HL-60 (cell line): ENCODE results near the gene PRSS22.

Source experiments
- GABPA ChIP-seq: IDR thresholded peaks from 2 replicates; pipeline ENCODE4 v1.6.1; 2012; ENCODE audit warnings: low read depth
- POLR2AphosphoS5 ChIP-seq: IDR thresholded peaks from 2 replicates; pipeline ENCODE4 v1.6.1; 2012; ENCODE audit warnings: low read depth
- SPI1 ChIP-seq: IDR thresholded peaks from 2 replicates; pipeline ENCODE4 v1.6.1; 2012; ENCODE audit warnings: low read depth, mild to moderate bottlenecking, borderline replicate concordance
- TF ChIP-seq, protein P1 (sequence below): IDR thresholded peaks from one replicate; pipeline ENCODE4 v1.5.1; 2011; ENCODE audit warnings: low read length, control low read depth, inconsistent platforms; ENCODE audit not compliant: insufficient read depth
- TF ChIP-seq, protein P2 (sequence below): IDR thresholded peaks from 2 replicates; pipeline ENCODE4 v1.6.1; 2012; ENCODE audit warnings: low read depth; ENCODE audit not compliant: insufficient replicate concordance

DNA sequence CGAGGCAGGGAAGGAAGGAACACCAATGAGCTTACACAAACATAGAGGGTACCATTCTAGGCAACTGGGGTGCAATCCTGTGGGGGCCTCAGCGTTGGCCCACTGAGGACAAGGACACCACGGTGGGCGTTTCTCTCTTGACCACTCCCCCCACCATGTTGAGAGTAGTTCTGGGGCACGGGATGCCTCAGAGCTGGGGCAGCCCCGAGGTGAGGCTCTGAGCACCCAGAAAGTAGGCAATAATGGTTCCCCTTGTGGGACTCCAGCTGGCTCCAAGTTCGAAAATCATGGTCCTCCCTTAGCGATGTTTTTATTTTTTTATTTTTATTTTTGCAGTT is 35.8 kb downstream of the PRSS22 start:
- TF ChIP-seq, protein P1, sequence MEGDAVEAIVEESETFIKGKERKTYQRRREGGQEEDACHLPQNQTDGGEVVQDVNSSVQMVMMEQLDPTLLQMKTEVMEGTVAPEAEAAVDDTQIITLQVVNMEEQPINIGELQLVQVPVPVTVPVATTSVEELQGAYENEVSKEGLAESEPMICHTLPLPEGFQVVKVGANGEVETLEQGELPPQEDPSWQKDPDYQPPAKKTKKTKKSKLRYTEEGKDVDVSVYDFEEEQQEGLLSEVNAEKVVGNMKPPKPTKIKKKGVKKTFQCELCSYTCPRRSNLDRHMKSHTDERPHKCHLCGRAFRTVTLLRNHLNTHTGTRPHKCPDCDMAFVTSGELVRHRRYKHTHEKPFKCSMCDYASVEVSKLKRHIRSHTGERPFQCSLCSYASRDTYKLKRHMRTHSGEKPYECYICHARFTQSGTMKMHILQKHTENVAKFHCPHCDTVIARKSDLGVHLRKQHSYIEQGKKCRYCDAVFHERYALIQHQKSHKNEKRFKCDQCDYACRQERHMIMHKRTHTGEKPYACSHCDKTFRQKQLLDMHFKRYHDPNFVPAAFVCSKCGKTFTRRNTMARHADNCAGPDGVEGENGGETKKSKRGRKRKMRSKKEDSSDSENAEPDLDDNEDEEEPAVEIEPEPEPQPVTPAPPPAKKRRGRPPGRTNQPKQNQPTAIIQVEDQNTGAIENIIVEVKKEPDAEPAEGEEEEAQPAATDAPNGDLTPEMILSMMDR: no peak
- TF ChIP-seq GABPA (no peak), POLR2AphosphoS5 (no peak), SPI1 (no peak)
- TF ChIP-seq, protein P2, sequence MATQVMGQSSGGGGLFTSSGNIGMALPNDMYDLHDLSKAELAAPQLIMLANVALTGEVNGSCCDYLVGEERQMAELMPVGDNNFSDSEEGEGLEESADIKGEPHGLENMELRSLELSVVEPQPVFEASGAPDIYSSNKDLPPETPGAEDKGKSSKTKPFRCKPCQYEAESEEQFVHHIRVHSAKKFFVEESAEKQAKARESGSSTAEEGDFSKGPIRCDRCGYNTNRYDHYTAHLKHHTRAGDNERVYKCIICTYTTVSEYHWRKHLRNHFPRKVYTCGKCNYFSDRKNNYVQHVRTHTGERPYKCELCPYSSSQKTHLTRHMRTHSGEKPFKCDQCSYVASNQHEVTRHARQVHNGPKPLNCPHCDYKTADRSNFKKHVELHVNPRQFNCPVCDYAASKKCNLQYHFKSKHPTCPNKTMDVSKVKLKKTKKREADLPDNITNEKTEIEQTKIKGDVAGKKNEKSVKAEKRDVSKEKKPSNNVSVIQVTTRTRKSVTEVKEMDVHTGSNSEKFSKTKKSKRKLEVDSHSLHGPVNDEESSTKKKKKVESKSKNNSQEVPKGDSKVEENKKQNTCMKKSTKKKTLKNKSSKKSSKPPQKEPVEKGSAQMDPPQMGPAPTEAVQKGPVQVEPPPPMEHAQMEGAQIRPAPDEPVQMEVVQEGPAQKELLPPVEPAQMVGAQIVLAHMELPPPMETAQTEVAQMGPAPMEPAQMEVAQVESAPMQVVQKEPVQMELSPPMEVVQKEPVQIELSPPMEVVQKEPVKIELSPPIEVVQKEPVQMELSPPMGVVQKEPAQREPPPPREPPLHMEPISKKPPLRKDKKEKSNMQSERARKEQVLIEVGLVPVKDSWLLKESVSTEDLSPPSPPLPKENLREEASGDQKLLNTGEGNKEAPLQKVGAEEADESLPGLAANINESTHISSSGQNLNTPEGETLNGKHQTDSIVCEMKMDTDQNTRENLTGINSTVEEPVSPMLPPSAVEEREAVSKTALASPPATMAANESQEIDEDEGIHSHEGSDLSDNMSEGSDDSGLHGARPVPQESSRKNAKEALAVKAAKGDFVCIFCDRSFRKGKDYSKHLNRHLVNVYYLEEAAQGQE: no peak
